HepG2 (cell line): ENCODE measurements around the gene ROCK1. TPM values are rescaled to one million over a fixed set of nuclear protein-coding genes. Genes with fewer than 3 reads are reported as not detected.

Experiments
- ARHGAP35 ChIP-seq: sonication (generic); formaldehyde crosslinking; IDR thresholded peaks from 2 replicates; pipeline ENCODE4 v1.9.0; 2022; ENCODE audit warnings: mild to moderate bottlenecking, inconsistent platforms, moderate library complexity, missing genetic modification reagents, borderline replicate concordance
- EED ChIP-seq: sonication (generic); formaldehyde crosslinking; IDR thresholded peaks from 2 replicates; pipeline ENCODE4 v1.5.0; 2020; ENCODE audit warnings: mild to moderate bottlenecking, missing genetic modification reagents
- GATAD2A ChIP-seq: IDR thresholded peaks from 2 replicates; pipeline ENCODE4 v1.6.1; 2016
- KMT2B ChIP-seq: IDR thresholded peaks from 2 replicates; pipeline ENCODE4 v1.6.1; 2016; ENCODE audit warnings: missing genetic modification reagents, missing compliant biosample characterization
- MIER3 ChIP-seq: IDR thresholded peaks from 2 replicates; pipeline ENCODE4 v1.6.1; 2016; ENCODE audit warnings: missing compliant biosample characterization, borderline replicate concordance
- MIXL1 ChIP-seq: IDR thresholded peaks from 2 replicates; pipeline ENCODE4 v1.6.1; 2016
- NFATC3 ChIP-seq: sonication (generic); formaldehyde crosslinking; IDR thresholded peaks from 2 replicates; pipeline ENCODE4 v1.5.1; 2020; ENCODE audit warnings: mild to moderate bottlenecking, missing genetic modification reagents
- PAX8 ChIP-seq: sonication (generic); formaldehyde crosslinking; IDR thresholded peaks from 2 replicates; pipeline ENCODE4 v1.8.0; 2022; ENCODE audit warnings: mild to moderate bottlenecking, missing genetic modification reagents, borderline replicate concordance
- REPIN1 ChIP-seq: sonication (generic); formaldehyde crosslinking; IDR thresholded peaks from 2 replicates; pipeline ENCODE4 v1.8.0; 2022; ENCODE audit warnings: missing genetic modification reagents, low read depth, mild to moderate bottlenecking, borderline replicate concordance
- SNAPC2 ChIP-seq: sonication (generic); formaldehyde crosslinking; IDR thresholded peaks from 2 replicates; pipeline ENCODE4 v1.8.1; 2022; ENCODE audit warnings: mild to moderate bottlenecking, missing genetic modification reagents
- SP140L ChIP-seq: sonication (generic); formaldehyde crosslinking; IDR thresholded peaks from 2 replicates; pipeline ENCODE4 v1.4.0; 2020; ENCODE audit warnings: missing genetic modification reagents, borderline replicate concordance
- ZNF530 ChIP-seq: sonication (generic); formaldehyde crosslinking; IDR thresholded peaks from 2 replicates; pipeline ENCODE4 v1.5.0; 2020; ENCODE audit warnings: low read depth, mild to moderate bottlenecking, missing genetic modification reagents
- polyA plus RNA-seq, 8 experiments: library from polyadenylated mRNA; depleted of rRNA in 3 of 8; stranded (reverse) in 7 of 8; unstranded in 1 of 8; fragments of >200 nt; fragmentation: Illumina TruSeq in 4 of 8; extraction: Trizol in 4 of 8; gene quantifications; 2 replicates each; pipeline versions ENCODE4 v1.2.1 to v1.2.3, GENCODE V29; 2011 to 2016; ENCODE audit warnings: low read depth in 4 of 8, missing spikeins in 1 of 8, mixed read lengths in 1 of 8; ENCODE audit not compliant: insufficient read depth in 1 of 8
- total RNA-seq, 5 experiments: library from RNA; depleted of rRNA; stranded (reverse); fragments of >200 nt; fragmentation: Illumina TruSeq; extraction: Trizol; gene quantifications; 2 replicates each; pipeline ENCODE4 v1.2.3, GENCODE V29; 2016; ENCODE audit warnings: low read depth in 1 of 5
- TF ChIP-seq, protein P1 (sequence below): sonication (generic); formaldehyde crosslinking; IDR thresholded peaks from 2 replicates; pipeline ENCODE4 v1.8.1; 2023; ENCODE audit warnings: mild to moderate bottlenecking, moderate library complexity, missing genetic modification reagents
- TF ChIP-seq, protein P2 (sequence below): IDR thresholded peaks from 2 replicates; pipeline ENCODE4 v1.6.1; 2016
- TF ChIP-seq, protein P3 (sequence below): sonication (generic); formaldehyde crosslinking; IDR thresholded peaks from 2 replicates; pipeline ENCODE4 v1.8.1; 2023; ENCODE audit warnings: missing genetic modification reagents, mild to moderate bottlenecking, borderline replicate concordance
- TF ChIP-seq, protein P4 (sequence below), 2 experiments: IDR thresholded peaks; 2 replicates each; pipeline ENCODE4 v1.6.1; 2011 to 2012; ENCODE audit warnings: low read length in 2 of 2, borderline replicate concordance in 1 of 2, low read depth in 1 of 2, mild to moderate bottlenecking in 1 of 2, moderate library complexity in 1 of 2
- TF ChIP-seq, protein P5 (sequence below): IDR thresholded peaks from 2 replicates; pipeline ENCODE4 v1.6.1; 2012; ENCODE audit warnings: low read length, improper control_type of control experiment
- TF ChIP-seq, protein P6 (sequence below): sonication (generic); formaldehyde crosslinking; IDR thresholded peaks from 2 replicates; pipeline ENCODE4 v1.4.0; 2020; ENCODE audit warnings: missing genetic modification reagents

Gene ROCK1
- total and polyA plus RNA-seq, 2 of the 13 experiments (the other 11 are each of a cell fraction or from before 2014, with no cell fraction given) = 10.5 to 27.2 TPM

DNA sequence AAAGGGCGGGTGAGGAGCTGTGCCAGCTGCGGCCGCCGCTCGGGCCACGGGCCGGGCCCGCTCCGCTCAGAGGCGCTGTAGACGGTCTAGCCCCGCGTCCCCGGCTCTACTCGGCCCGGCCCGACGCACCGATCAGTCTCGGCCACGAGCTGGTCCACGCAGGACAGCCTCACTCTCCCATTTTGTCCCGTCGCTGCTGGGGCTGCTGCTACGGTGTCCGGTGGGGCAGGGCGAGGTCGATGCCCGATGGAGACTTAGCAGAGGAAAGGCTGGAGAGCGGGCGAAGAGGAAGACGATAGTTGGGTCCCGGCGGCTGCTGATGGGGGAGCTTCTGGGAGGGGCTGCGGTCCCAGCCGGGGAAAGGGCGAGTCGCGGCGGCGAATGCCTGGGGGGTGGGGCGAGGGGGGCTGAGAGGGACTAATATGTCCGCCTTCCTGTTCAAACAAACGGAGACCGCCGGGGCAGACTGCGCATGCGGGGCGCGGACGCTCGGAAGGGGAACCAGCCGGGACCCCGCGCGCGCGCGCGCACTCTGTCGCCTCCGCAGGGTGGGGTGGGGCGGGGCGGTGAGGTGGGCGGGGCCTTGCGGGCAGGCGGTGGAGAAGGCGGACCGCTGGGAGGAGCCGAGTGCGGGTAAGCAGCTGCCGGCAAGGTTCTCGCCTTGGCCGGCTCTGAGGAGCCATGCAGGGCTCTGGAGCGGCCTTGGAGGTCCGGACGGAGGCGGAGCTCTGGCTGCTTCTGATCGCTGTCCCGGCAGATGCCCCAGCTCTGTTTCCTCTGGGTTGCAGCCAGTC lies at the start of gene ROCK1 (continued):
- TF ChIP-seq, protein P1, sequence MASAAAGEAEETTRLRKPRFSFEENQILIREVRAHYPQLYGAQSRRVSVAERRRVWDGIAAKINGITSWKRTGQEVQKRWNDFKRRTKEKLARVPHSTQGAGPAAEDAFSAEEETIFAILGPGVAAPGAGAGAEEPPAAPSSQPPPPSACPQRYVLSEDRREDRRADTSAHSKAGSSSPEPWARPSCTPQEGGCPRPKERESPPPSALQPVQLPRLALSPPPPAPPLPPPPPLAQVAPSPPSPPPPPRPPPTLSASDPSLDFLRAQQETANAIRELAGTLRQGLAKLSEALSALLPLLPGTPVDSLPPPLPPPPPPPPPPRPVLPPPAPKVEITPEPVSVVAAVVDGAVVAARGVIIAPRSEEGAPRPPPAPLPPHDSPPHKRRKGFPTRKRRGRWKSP (CRISPR knock-in tag) = no peak
- no peak for TF ChIP-seq EED (CRISPR knock-in tag)
- no peak for TF ChIP-seq SP140L (CRISPR knock-in tag)
- no peak for TF ChIP-seq MIER3 (CRISPR knock-in tag)
- TF ChIP-seq ARHGAP35 (CRISPR knock-in tag) = no peak
- TF ChIP-seq ZNF530 (CRISPR knock-in tag) = no peak
- 0 out of 2 replicates have a peak, but pooled peaks have one; percentile 32 for TF ChIP-seq NFATC3 (CRISPR knock-in tag)
- no peak; the same call in 1 of the 2 replicates for TF ChIP-seq PAX8 (CRISPR knock-in tag)
- TF ChIP-seq SNAPC2 (CRISPR knock-in tag) = no peak
- TF ChIP-seq, protein P2, sequence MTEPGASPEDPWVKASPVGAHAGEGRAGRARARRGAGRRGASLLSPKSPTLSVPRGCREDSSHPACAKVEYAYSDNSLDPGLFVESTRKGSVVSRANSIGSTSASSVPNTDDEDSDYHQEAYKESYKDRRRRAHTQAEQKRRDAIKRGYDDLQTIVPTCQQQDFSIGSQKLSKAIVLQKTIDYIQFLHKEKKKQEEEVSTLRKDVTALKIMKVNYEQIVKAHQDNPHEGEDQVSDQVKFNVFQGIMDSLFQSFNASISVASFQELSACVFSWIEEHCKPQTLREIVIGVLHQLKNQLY (CRISPR knock-in tag) = no peak
- TF ChIP-seq, protein P3, sequence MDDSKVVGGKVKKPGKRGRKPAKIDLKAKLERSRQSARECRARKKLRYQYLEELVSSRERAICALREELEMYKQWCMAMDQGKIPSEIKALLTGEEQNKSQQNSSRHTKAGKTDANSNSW = no peak
- TF ChIP-seq KMT2B (CRISPR knock-in tag) = peak; percentile 24
- TF ChIP-seq, protein P4, sequence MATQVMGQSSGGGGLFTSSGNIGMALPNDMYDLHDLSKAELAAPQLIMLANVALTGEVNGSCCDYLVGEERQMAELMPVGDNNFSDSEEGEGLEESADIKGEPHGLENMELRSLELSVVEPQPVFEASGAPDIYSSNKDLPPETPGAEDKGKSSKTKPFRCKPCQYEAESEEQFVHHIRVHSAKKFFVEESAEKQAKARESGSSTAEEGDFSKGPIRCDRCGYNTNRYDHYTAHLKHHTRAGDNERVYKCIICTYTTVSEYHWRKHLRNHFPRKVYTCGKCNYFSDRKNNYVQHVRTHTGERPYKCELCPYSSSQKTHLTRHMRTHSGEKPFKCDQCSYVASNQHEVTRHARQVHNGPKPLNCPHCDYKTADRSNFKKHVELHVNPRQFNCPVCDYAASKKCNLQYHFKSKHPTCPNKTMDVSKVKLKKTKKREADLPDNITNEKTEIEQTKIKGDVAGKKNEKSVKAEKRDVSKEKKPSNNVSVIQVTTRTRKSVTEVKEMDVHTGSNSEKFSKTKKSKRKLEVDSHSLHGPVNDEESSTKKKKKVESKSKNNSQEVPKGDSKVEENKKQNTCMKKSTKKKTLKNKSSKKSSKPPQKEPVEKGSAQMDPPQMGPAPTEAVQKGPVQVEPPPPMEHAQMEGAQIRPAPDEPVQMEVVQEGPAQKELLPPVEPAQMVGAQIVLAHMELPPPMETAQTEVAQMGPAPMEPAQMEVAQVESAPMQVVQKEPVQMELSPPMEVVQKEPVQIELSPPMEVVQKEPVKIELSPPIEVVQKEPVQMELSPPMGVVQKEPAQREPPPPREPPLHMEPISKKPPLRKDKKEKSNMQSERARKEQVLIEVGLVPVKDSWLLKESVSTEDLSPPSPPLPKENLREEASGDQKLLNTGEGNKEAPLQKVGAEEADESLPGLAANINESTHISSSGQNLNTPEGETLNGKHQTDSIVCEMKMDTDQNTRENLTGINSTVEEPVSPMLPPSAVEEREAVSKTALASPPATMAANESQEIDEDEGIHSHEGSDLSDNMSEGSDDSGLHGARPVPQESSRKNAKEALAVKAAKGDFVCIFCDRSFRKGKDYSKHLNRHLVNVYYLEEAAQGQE (IDR thresholded peaks at IDR 0.05; ENCODE audit: borderline replicate concordance in 1 of 2, low read depth in 1 of 2, low read length in 2 of 2) = no peak
- no peak for TF ChIP-seq REPIN1
- no peak for TF ChIP-seq MIXL1 (CRISPR knock-in tag)
- TF ChIP-seq GATAD2A (CRISPR knock-in tag) = no peak
- TF ChIP-seq, protein P5, sequence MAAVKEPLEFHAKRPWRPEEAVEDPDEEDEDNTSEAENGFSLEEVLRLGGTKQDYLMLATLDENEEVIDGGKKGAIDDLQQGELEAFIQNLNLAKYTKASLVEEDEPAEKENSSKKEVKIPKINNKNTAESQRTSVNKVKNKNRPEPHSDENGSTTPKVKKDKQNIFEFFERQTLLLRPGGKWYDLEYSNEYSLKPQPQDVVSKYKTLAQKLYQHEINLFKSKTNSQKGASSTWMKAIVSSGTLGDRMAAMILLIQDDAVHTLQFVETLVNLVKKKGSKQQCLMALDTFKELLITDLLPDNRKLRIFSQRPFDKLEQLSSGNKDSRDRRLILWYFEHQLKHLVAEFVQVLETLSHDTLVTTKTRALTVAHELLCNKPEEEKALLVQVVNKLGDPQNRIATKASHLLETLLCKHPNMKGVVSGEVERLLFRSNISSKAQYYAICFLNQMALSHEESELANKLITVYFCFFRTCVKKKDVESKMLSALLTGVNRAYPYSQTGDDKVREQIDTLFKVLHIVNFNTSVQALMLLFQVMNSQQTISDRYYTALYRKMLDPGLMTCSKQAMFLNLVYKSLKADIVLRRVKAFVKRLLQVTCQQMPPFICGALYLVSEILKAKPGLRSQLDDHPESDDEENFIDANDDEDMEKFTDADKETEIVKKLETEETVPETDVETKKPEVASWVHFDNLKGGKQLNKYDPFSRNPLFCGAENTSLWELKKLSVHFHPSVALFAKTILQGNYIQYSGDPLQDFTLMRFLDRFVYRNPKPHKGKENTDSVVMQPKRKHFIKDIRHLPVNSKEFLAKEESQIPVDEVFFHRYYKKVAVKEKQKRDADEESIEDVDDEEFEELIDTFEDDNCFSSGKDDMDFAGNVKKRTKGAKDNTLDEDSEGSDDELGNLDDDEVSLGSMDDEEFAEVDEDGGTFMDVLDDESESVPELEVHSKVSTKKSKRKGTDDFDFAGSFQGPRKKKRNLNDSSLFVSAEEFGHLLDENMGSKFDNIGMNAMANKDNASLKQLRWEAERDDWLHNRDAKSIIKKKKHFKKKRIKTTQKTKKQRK = no peak
- TF ChIP-seq, protein P6, sequence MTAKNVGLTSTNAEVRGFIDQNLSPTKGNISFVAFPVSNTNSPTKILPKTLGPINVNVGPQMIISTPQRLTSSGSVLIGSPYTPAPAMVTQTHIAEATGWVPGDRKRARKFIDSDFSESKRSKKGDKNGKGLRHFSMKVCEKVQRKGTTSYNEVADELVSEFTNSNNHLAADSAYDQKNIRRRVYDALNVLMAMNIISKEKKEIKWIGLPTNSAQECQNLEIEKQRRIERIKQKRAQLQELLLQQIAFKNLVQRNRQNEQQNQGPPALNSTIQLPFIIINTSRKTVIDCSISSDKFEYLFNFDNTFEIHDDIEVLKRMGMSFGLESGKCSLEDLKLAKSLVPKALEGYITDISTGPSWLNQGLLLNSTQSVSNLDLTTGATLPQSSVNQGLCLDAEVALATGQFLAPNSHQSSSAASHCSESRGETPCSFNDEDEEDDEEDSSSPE = peak; percentile 36; the same call in 1 of the 2 replicates
